HG02840 (cell line): ENCODE measurements around the gene TTBK1.

Experiments used
- ATAC-seq: cut with Tn5 transposase; IDR thresholded peaks from one replicate; pipeline ENCODE4 v1.9.1; 2021; ENCODE audit warnings: mild to moderate bottlenecking, moderate library complexity, moderate number of reproducible peaks; ENCODE audit not compliant: unreplicated experiment, low FRiP score

The TTBK1 gene

DNA sequence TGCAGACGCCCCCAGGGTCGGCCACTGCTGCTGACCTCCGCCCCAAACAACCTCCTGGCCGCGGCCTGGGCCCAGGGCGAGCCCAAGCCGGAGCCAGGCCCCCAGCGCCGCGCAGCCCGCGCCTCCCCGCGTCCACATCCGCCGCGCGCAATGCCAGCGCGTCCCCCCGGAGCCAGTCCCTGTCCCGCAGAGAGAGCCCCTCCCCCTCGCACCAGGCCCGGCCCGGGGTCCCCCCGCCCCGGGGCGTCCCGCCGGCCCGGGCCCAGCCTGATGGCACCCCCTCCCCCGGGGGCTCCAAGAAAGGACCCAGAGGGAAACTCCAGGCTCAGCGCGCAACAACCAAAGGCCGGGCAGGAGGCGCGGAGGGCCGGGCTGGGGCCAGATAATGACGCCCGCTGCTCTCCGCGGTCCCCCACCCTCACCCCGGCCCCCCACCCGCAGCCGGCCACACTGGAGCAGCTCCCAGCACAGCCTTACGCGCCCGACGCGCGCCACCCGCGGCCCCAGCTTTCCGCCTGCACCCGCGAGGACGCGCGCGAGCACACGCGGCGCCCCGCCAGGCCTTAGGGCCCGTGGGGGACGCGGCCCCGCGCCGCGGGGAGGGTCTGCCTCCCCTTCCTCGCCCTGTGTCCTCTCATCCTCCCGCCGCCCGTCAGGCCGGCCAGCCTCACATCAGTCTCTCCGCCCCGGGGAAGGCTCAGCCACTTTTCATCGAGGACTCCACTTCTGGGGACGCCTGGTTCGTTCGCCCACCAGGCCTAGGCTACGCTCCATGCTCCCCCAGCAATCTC is 41.9 kb downstream of the TTBK1 start:
- ATAC-seq = no peak

DNA sequence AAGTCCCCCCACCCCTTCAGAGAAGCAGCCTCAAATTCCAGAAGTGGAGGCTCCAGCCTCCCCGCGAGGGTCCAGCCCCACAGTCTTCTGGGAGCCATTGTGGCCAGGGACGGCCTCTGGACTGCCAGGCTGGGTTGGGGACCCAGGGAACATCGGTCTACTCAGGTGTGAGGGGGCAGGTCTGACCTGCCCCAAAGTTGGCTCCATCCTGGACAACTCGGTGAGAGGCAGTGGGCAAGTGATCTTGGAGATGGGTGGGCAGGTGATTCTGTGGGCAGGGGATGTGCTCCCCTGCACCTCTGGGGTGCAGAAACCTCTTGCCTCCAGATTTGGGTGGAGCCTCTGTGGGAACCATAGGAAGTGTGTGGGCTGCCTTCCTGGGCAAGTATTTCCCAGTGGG is 42.6 kb downstream of the TTBK1 start:
- ATAC-seq = no peak

DNA sequence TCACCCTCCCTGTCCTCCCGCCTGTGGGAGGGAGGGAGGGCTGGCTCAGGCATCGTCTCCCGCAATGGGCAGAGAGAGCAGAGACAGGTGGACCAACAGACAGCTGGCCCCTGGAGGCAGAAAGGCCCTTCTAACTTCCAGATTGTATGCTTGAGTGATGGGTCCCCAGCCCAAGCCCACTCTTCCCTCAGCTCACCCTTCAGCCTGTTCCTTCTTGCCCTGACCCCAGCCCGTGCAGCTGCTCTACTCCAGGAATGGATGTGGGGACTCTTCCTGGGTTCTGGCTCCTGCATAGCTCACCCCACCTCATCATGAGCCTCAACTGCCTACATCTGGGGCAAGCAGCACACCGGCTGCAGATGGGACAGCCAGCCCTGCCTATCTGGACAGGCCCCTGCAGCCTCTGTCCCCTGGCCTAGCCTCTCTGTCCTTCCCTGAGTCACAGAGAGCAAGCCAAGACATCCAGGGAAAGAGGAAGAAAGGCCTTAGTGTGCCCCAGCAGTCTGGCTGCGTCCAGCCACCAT is 43.2 kb downstream of the TTBK1 start:
- ATAC-seq = no peak

DNA sequence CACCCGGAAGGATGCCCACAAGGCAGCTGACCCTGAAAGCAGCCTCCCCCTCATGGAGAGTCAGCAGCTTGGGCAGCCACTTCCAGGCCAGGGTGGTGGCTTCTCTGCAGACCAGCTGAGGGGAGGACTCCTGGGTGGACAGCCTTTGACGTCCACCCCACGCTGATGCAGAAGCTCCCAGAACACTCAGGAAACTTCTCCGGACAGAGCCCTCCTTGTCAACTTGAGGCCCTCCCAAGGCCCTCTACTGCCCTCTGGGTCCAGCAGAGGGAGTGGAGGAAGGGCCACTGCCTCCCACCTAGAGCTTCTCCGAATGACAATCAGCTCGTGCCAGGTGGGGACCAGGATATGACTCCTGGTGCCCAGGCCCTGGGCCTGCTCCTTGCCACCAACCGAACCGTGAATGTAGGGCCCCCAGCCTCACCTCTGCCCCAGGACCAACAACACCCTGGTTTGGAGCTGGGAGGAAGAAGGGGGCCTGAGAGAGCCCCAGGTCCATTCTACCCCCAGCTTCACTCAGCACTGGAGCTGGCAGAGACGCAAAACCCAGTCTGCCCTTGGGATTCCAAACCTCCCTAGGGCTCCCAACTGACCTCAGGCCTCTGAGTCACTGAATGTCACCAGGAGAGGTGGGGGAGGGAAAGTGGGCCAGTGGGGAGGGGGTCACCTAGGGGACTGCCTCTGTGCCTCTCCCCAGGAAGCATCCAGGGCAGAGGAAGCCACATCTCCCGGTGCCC is 43.9 kb downstream of the TTBK1 start:
- ATAC-seq = no peak

DNA sequence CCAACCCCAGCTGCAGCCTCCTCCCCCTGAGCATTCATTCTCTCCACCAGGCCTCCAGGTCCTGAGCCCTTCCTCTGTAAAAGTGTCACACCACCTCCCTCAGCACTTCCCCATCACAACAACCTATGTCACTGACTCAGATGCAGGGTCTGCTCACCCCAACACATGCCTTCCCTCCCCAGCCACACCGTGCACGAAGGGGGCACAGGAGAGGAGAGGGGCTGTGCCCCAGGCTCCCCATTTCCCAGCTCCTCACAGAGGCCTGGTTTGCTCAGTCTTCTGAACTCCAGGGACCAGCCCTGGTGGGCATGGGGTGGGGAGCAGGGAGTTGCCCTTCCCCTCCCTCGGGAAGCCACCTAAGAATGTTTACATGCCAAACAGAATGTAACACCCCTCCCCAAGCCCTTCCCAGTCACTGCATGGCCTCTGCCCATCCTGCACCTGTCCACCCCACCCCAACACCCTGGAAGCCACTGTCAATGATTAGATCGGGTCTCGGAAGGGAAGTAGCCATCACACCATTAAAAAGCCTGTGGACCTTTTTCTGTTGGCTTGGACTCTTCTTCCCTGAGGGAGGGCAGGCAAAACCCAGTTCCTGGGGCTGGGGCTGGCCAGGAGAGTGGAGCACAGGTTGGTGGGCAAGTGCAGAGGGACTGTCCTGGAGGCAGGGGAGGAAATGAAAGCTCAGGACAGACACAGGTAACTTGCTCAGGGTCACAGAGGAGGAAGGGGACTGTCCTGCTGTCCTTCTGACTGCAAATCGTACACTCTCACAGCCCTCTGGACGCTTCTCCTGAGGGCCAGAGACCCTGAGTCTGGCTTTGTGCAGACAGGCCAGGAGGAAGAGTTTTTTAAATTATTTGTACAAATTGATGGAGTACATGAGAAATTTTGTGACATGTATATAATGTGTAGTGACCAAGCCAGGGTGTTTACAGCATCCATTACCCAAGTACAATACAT is 44.7 kb downstream of the TTBK1 start:
- no peak for ATAC-seq

DNA sequence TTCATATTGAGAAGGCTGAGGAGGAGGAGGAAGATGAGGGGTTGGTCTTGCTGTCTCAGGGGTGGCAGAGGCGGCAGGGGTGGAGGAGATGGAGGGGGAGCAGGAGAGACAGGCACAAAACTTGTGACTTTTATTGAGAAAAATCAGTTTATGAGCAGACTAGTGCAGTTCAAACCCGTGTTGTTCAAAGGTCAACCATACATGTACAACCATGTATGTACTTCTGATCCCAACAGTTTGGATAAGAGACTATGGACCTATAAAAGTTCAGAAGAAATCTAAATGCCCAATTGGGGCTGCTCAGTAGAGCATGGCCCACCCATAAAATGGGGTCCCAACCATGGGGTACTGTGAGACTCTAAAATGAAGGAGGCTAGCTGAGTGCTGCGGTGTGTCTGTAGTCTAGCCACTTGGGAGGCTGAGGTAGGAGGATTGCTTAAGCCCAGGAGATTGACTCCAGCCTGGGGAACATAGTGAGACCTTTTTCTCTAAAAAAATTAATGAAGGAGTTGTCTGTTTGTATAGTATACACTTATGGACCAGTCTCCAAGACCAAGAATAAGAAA is 47.1 kb downstream of the TTBK1 start:
- ATAC-seq = no peak

DNA sequence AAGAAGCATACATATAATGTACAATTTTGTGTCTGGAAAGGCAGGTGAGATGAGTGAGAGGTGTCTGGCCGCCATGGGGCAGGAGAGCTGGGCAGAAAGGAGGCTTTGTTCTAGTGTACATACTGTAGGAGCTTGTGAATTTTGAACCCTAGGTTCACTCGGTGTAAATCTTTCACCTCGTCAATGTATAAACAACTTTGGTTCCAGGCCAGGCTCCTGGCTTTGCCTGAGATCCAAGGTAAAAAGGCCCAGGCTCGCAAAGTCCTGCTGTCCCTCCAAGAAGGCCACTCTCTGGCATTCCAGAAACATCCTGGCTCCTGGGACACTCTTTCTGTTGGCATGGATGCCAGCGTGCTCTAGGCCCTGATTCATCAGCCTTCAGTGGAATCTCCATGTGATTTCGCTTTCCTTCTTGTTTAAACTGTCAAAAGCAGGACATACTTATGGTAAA is 47.6 kb downstream of the TTBK1 start:
- ATAC-seq = no peak

DNA sequence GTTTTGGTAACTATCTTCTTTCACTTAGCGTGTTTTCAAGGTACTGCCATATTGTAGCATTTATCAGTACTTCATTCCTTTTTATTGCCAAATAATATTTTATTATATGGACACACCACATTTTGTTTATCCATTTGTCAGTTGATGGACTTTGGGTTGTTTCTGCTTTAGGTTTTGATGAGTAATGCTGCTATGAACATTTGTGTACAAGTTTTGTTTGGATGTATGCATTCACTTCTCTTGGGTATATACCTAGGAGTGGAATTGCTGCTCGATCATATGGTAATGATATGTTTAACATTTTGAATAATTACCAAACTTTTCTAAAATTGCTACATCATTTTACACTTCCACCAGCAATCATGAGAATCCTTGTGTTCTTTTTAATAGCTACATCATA is 48.4 kb downstream of the TTBK1 start:
- no peak for ATAC-seq

DNA sequence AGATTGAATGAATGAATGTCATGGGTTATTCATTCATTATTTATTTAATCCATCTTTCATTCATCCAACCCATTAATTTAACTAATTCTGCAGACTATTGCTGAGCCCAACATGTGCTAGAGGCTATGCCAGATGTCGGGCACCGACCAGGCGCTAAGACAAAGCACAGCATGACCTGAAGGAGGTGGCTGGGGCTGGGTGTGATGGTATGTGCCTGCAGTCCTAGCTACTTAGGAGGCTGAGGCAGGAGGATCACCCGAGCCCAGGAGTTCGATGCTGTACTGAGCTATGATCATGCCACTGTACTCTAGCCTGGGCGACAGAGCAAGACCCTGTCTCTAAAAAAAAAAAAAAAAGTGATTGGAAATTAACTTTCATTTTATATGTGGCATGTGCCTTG is 49.1 kb downstream of the TTBK1 start:
- no peak for ATAC-seq

DNA sequence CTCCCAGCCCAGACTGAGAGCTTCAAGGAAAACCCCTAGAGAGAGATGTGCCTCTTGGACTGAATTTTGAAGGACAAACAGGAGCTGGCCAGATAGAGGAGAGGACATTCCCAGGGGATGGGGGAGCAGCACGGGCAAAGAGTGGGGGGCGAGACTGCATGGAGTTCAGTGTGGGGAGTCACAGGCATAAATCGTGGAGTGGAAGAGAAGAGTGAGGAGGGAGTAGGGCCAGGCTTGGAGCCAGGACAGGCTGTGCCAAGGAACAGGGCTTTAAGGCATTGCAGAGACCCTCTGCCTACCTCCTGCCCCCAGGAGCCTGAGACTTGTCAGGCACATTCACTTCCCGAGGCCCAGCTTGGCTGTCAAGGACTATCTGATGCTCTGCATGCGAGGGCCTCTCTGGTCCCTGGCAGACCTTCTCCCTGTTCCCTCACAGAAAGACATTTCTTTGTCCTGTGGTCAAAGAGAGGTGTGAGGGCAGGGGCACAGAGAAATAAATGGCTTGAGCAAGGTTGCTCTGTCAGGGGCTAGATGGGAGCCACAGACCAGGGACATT is 49.6 kb downstream of the TTBK1 start:
- ATAC-seq = no peak

DNA sequence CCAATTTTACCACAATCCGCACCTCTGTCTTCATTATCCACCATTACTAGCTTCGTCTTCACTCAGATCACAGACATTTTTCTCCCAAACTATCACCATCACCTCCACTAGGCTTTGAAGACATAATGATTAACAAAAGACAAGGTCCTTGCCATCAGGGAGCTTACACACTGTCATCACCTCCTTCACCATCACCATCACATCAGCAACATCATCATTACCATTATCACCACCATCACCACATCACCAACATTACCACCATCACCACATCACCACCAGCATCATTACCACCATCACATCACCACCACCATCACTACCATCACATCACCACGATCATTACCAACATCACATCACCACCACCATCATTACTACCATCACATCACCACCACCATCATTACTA is 50.4 kb downstream of the TTBK1 start:
- ATAC-seq = no peak

DNA sequence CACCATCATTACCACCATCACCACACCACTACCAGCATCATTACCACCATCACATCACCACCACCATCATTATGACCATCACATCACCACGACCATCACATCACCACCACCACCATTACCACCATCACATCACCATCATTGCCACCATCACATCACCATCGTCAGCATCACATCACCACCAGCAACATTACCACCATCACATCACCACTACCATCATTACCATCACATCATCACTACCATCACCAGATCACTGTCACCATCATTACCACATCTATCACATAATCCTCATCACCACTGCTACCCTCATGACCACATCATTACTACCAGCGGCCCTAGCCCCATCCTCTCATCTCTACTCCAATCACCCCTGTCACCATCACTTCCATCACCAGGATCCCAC is 51.3 kb downstream of the TTBK1 start:
- ATAC-seq = no peak

DNA sequence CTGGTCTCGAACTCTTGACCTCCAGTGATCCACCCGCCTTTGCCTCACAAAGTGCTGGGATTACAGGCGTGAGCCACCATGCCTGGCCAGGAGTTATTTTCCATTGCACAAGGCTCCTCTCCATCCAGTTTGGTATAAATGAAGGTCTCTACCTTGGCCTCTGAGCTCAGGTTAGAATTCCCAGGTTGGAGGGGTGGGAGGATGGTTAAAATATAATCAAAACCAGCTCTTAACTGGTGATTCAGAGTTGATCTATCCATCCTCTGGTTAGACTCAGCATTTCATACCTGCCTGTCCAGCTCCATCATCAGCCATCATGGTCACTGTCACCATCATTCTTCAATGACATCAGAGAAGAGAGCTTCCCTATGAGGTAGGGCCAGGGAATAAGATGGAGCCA is 52.2 kb downstream of the TTBK1 start:
- ATAC-seq = no peak

DNA sequence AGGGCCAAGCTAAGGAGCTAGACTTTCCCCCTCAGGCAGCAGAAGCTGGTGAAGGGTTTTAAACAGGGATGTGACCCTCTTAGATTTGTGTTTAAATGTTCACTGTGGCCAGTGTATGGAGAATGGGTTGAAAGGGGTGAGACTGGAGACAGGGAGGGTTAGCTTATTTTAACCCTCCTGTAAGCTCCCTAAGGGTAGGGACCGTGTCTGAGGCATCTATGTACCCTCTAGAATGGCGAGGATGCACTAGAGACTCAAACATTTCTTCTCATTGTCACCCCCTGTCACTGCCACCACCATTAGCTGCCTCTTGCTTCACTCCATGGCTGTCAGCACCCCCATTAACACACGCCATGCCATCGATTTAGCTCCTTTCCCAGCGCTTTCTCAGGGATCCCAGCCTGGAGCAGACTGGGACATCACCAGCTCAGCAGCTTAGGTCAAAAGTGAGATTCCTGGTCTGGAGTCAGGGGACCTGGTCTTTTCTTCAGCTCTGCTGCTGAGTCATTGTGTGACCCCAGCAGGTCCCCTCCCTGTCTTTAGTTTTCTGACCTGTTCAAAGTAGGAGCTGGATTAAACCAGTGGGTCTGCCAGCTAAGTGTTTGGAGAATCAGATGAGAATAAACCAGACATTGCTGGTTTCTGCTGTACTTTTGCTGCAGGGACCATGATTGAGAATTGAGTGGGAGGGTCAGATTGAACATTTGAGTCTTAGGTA is 53.7 kb downstream of the TTBK1 start:
- no peak for ATAC-seq

DNA sequence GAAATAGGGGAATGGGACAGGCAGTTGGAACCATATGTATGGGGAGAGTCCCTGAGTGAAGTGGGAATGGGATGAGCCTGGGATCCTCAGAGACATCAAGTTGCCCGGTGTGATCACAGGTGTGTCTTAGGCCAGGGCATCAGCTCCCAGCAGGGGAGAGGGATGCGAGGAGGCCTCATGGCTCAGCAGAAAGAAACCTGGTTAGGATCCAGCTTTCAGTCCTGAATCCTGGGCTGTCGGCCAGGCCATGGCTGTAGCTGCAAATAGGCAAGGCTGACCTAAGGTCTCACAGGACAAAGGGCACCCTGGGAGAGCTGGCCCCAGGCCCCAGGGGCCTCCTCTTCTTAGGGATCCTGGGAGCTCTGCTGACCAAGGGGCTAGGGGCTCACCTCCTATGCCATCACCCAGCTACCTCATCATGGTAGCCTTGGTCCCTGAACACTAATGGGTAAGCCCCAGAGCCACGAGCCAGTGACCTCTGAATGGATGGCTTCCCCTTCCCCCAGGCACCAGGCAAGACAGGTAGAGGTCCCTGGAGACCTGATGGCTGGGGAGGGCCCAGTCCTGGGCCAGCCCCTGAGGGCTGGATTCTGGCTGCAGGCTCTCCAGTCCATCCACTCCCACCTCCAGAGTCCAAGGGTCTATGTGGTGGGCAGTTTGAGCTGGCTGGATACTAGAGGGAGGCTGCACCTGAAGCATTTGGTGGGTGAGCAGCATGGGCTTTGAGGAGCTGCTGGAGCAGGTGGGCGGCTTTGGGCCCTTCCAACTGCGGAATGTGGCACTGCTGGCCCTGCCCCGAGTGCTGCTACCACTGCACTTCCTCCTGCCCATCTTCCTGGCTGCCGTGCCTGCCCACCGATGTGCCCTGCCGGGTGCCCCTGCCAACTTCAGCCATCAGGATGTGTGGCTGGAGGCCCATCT is 54.6 kb downstream of the TTBK1 start, which contains the start of gene SLC22A7:
Gene SLC22A7 (plus strand): TSS at position 617 of the 921 bp plus-strand sequence. CDS start 99 bp downstream, at position 716.
- no peak for ATAC-seq

DNA sequence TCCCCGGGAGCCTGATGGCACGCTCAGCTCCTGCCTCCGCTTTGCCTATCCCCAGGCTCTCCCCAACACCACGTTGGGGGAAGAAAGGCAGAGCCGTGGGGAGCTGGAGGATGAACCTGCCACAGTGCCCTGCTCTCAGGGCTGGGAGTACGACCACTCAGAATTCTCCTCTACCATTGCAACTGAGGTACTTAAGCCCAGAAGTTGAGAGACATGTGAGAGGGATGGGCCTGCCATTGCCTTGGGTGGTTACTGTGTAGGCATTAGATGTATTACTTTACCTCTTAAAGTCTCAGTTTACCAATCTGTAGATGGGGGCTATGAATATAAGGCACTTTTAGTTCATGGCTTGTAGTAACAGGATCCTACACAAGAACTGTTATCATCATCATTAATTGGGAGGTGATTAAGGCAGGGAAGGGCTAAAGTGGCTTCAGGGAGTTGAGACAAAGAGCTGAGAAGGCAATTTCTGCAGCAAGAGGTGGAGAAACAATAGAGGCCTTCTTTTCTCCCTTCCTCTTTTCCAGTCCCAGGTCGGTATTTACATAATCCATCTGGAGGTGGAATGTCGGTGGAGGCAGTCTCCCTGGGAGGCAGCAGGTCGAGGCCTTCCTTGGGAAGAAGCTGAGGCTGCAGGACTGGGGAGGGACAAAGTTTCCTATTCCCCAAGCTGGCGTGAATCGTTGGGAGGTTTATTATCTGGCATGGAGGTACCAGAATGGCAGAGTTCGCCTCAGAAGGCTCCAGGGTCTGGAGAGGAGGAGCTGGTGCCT is 55.5 kb downstream of the TTBK1 start:
- no peak for ATAC-seq
